ENCODE results near the gene LEMD2. TPM values are rescaled to one million over a fixed set of nuclear protein-coding genes. Genes with fewer than 3 reads are reported as not detected.

LEMD2 gene
- total and polyA plus RNA-seq, 2 of the 4 experiments (the other 2 are of a cell fraction): 26.5 to 43.6 TPM

- no peak for ATAC-seq (ENCODE audit: low read depth)
- no peak for TF ChIP-seq CHD1 (IDR thresholded peaks at IDR 0.05; ENCODE audit: low read depth, low read length)
- no peak for TF ChIP-seq SMC3 (IDR thresholded peaks at IDR 0.05; ENCODE audit: low read depth, low read length)
- TF ChIP-seq POLR2A (IDR thresholded peaks at IDR 0.05; ENCODE audit: low read depth, low read length): no peak
- TF ChIP-seq NFE2L2 (IDR thresholded peaks at IDR 0.05; ENCODE audit: low read depth, low read length): no peak
- no peak for TF ChIP-seq MAFK (IDR thresholded peaks at IDR 0.05; ENCODE audit: low read depth, low read length)
- TF ChIP-seq, protein P1, sequence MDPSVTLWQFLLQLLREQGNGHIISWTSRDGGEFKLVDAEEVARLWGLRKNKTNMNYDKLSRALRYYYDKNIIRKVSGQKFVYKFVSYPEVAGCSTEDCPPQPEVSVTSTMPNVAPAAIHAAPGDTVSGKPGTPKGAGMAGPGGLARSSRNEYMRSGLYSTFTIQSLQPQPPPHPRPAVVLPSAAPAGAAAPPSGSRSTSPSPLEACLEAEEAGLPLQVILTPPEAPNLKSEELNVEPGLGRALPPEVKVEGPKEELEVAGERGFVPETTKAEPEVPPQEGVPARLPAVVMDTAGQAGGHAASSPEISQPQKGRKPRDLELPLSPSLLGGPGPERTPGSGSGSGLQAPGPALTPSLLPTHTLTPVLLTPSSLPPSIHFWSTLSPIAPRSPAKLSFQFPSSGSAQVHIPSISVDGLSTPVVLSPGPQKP (IDR thresholded peaks at IDR 0.05; ENCODE audit: borderline replicate concordance, low read depth, low read length): no peak
- TF ChIP-seq RAD21 (IDR thresholded peaks at IDR 0.05; ENCODE audit: low read length): no peak
- TF ChIP-seq CEBPB (IDR thresholded peaks at IDR 0.05; ENCODE audit: low read depth, low read length): no peak
- no peak for TF ChIP-seq FOS (IDR thresholded peaks at IDR 0.05; ENCODE audit: low read depth, low read length)
- no peak for TF ChIP-seq CTCF (conservative IDR thresholded peaks at IDR 0.05; ENCODE audit: low read depth, low read length)
- TF ChIP-seq MXI1 (IDR thresholded peaks at IDR 0.05; ENCODE audit: borderline replicate concordance, low read depth, low read length): no peak
- TF ChIP-seq MAZ (IDR thresholded peaks at IDR 0.05; ENCODE audit: borderline replicate concordance, low read depth, low read length): no peak
- TF ChIP-seq RCOR1 (IDR thresholded peaks at IDR 0.05; ENCODE audit: insufficient replicate concordance, low read length): no peak
- no peak for TF ChIP-seq BHLHE40 (IDR thresholded peaks at IDR 0.05; ENCODE audit: low read depth, low read length)
- TF ChIP-seq USF2 (IDR thresholded peaks at IDR 0.05; ENCODE audit: low read depth, low read length): no peak
Observed at GRCh38 chr6:33802186-33802958, 13.4 kb upstream of the LEMD2 start.

More at GRCh38 chr6:33802186-33802958, 13.4 kb upstream of the LEMD2 start:
- no peak for DNase-seq
- H3K4me2 ChIP-seq (ENCODE audit: low read depth, low read length): no peak overlapping the region
- no peak overlapping the region for H2BK20ac ChIP-seq (ENCODE audit: low read depth, low read length)
- H2BK120ac ChIP-seq (ENCODE audit: low read depth, low read length): no peak overlapping the region
- no peaks in the 10 kb centered on the region for H3K79me1 ChIP-seq (ENCODE audit: low read depth in 1 of 2, low read length in 2 of 2)
- no peak overlapping the region for H3K23ac ChIP-seq (ENCODE audit: low read depth, low read length)
- H3K27me3 ChIP-seq (ENCODE audit: control insufficient read depth, insufficient read depth, low read length): peaks cover 63% of the 10 kb centered on the region
- no peak overlapping the region for H2AK9ac ChIP-seq (replicated peaks; ENCODE audit: low read depth, low read length, poor library complexity)
- no peaks in the 10 kb centered on the region for H4K20me1 ChIP-seq (ENCODE audit: insufficient read depth, low read length)
- no peak overlapping the region for H3K9ac ChIP-seq (ENCODE audit: low read depth, low read length)
- no peak overlapping the region for H4K5ac ChIP-seq (ENCODE audit: low read depth, low read length)
- intact Hi-C loops (cut with micrococcal nuclease): loop anchor here (10.0 kb wide), 1 partner anchor 102 kb away; no protein-coding TSS in a partner anchor
- dilution Hi-C loops (cut with HindIII; ENCODE audit: low sequenced_read_pairs, unreplicated experiment): no loop called here
- ChIA-PET CTCF (no interaction called here), POLR2A (ENCODE audit: unreplicated experiment) (interaction anchor here (0.6 kb wide), 1 partner anchor 11 kb away, joined by 3 read pairs; no protein-coding TSS in a partner anchor)
- no peak overlapping the region for H4K8ac ChIP-seq (ENCODE audit: low read depth in 2 of 2, low read length in 2 of 2)
- no peaks in the 10 kb centered on the region for H3K36me3 ChIP-seq (ENCODE audit: control insufficient read depth, insufficient read depth, low read length)
- WGBS, 2 experiments (ENCODE audit: extremely low coverage in 2 of 2, insufficient read length in 1 of 2): 57% methylated on average over 5 of the region's 14 CpGs; no CpG with 5 or more reads in 1 of the 2 experiments
- H2AFZ ChIP-seq (replicated peaks; ENCODE audit: low read length, poor library complexity): no peak overlapping the region
- H2BK5ac ChIP-seq (ENCODE audit: low read depth, low read length, poor library complexity, severe bottlenecking): no peak overlapping the region
- H3K4me3 ChIP-seq (ENCODE audit: insufficient read depth, low read depth, low read length): no peak overlapping the region
- H4K91ac ChIP-seq (ENCODE audit: insufficient read depth, low read depth, low read length): no peak overlapping the region
- H3K27ac ChIP-seq (ENCODE audit: insufficient read depth, low read length): no peak overlapping the region
- H3K56ac ChIP-seq (ENCODE audit: extremely low read depth, insufficient read depth, low read length): no peak overlapping the region
- H2AK5ac ChIP-seq (ENCODE audit: low read depth, low read length): no peak overlapping the region
- H2BK15ac ChIP-seq (ENCODE audit: low read depth, low read length): no peak overlapping the region
- peaks cover 3% of the 10 kb centered on the region; the same call in 1 of the 2 replicates for H3K9me1 ChIP-seq (ENCODE audit: insufficient read depth, low read length)
- no TSS peak for BruUV-seq (replicated peaks)
- H3K14ac ChIP-seq (replicated peaks; ENCODE audit: low read depth, low read length): no peak overlapping the region
- no peaks in the 10 kb centered on the region for H3K4me1 ChIP-seq (ENCODE audit: control insufficient read depth, insufficient read depth, low read length)
- no peak overlapping the region for H3K4ac ChIP-seq (ENCODE audit: low read depth, low read length)
- in situ Hi-C loops (cut with MboI; ENCODE audit: low sequenced_read_pairs): no loop called here
- H3K18ac ChIP-seq (ENCODE audit: low read depth, low read length): no peak overlapping the region
- no peaks in the 10 kb centered on the region for H3K9me3 ChIP-seq (ENCODE audit: control insufficient read depth, insufficient read depth, low read length)
